ENCODE measurements around the gene MLLT3.

DNA sequence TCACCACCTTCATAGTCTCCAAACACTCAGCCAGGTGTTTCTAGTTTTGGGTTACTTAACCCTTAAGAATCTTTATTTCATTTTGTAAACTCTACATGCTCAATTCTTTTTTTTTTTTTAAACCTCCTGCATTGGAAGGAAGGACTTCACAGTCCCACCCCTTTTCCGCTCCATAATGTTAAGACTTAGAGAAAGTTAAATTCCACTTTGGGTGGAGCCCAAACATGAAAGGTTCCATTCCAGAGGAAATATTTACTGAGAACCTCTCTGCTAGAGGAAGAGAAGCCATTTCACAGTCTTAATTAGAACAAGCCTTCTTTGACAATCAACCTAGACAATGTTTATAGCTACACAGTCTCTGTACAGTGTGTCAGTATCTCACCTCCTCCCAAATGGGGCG lies 312.3 kb downstream of the MLLT3 start:
- no peak for TF ChIP-seq POLR2A (IDR thresholded peaks at IDR 0.05)
- TF ChIP-seq, protein P1, sequence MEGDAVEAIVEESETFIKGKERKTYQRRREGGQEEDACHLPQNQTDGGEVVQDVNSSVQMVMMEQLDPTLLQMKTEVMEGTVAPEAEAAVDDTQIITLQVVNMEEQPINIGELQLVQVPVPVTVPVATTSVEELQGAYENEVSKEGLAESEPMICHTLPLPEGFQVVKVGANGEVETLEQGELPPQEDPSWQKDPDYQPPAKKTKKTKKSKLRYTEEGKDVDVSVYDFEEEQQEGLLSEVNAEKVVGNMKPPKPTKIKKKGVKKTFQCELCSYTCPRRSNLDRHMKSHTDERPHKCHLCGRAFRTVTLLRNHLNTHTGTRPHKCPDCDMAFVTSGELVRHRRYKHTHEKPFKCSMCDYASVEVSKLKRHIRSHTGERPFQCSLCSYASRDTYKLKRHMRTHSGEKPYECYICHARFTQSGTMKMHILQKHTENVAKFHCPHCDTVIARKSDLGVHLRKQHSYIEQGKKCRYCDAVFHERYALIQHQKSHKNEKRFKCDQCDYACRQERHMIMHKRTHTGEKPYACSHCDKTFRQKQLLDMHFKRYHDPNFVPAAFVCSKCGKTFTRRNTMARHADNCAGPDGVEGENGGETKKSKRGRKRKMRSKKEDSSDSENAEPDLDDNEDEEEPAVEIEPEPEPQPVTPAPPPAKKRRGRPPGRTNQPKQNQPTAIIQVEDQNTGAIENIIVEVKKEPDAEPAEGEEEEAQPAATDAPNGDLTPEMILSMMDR (IDR thresholded peaks at IDR 0.05 in 8 of 11, conservative IDR thresholded peaks at IDR 0.05 in 3 of 11), result no peak

All from spleen (tissue), 7 donors.